ENCODE data around the gene MAD1L1.
"Not testable (repeated sequence)": the region's sequence is repeated elsewhere in the genome, so short reads cannot be mapped to it uniquely, and the experiment has no call there.

GRCh38 chr7:2058246-2058645 is 174.5 kb downstream of the MAD1L1 start:
- TF ChIP-seq POLR2A (IDR thresholded peaks at IDR 0.05; ENCODE audit: low read depth, low read length); POLR2AphosphoS5 (IDR thresholded peaks at IDR 0.05; ENCODE audit: low read depth, low read length); TAF1 (IDR thresholded peaks at IDR 0.05; ENCODE audit: borderline replicate concordance, low read depth, low read length): not testable (repeated sequence)
